ENCODE data around the gene EFCAB8.
A peak's percentile ranks its signal among the peaks of the same experiment; 100 is the strongest.
"Not testable (repeated sequence)": the region's sequence is repeated elsewhere in the genome, so short reads cannot be mapped to it uniquely, and the experiment has no call there.

EFCAB8 gene

GRCh38 chr20:32967961-32968457 lies 109.3 kb downstream of the EFCAB8 start:
- Histone ChIP-seq H3K4me3 (no peak overlapping the region), H3K27ac (peak overlapping the region in 5 of 21 experiments; percentile 8 to 96 (median 81))

DNA sequence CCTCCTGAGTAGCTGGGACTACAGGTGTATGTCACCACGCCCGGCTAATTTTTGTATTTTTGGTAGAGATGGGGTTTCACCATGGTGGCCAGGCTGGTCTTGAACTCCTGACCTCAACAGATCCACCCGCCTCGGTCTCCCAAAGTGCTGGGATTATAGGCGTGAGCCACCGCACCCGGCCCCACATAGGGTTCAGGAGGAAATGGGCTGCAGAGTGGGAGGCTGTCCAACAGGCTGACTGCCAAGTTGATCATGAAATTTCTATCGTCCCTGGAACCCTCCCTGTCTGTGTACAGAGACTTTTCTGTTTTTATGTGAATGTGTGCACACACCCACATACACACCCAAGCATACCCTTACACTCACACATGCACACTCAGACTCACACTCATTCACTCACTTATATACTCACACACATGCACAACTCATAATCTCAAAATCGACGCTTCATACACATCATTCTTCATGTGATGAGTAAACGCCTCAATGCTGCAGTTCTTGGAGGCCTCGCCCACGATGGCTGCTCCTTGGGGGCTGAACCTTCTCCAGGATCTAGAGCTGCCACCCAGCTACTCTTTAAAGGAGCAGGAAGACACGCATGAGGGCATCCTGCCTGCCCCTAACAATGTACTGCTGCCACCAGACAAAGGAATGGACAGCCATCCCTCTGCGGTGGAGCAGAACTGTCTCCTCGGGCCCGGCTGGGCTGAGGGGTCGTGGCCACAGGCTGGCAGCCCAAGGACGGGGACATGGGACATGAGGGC lies 109.9 kb downstream of the EFCAB8 start:
- Histone ChIP-seq H3K27ac (peak overlapping the region in 7 of 21 experiments; percentile 23 to 96 (median 80)), H3K4me3 (no peak overlapping the region)

- Histone ChIP-seq H3K27ac (peak overlapping the region in 9 of 21 experiments; percentile 9 to 96 (median 77)), H3K4me3 (no peak overlapping the region)
Measured at GRCh38 chr20:32969356-32970114, 110.8 kb downstream of the EFCAB8 start.

GRCh38 chr20:32970115-32970972 lies 111.6 kb downstream of the EFCAB8 start:
- peak overlapping the region in 18 of 21 experiments; percentile 21 to 96 (median 70) for H3K27ac ChIP-seq
- no peak overlapping the region for H3K4me3 ChIP-seq

GRCh38 chr20:32970973-32971300 lies 112.2 kb downstream of the EFCAB8 start:
- Histone ChIP-seq H3K27ac (peak overlapping the region in 19 of 21 experiments; percentile 21 to 96 (median 70)), H3K4me3 (no peak overlapping the region)

GRCh38 chr20:32971703-32972161 lies 113.0 kb downstream of the EFCAB8 start:
- H3K27ac ChIP-seq = peak overlapping the region in 17 of 21 experiments; percentile 21 to 96 (median 70)

DNA sequence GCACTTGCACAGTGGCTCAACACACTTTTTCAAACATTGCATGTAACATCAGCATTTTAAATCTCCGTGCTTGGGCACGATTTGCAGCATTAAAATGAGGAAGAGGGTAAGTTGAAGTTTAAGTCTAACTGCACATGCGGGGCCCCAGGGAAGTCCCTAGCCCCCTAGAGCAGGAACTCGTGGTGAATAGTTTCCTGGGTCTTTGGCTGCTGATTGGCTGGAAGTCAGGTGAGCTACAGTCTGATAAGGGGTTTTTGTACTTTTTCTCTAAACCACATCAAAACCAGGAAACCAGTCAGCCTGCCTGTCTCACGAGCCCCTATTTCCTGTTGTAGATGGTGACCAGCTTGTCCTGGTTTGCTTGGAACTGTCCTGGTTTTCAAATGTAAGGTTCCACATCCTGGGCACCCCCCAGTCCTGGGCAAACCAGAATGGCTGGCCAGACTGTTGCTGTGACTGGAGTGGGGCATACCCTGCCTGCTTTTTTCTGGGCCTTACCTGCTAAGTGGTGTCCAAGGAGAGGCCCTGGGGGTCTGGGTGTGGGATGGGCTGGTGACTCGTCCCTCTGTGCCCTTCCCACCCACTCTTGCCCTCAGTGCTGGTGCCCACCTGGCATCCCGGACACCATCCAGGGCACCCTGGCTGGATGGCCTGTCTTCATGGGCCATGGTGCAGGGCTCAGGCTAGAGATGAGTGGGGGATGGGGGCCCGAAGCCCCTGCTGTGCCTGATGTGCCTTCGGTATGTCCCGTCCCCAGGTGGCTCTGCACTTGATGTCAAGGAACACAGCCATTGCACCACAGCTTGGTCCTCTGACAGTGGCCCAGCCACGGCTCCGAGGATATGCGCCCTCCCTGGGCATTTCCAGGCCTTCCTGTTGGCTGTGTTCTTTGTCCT lies 113.7 kb downstream of the EFCAB8 start:
- Histone ChIP-seq H3K4me3 (no peak overlapping the region), H3K27ac (peak overlapping the region in 16 of 21 experiments; percentile 42 to 96 (median 72))

More at GRCh38 chr20:32971703-32972161, 113.0 kb downstream of the EFCAB8 start:
- H3K4me3 ChIP-seq = no peak overlapping the region

DNA sequence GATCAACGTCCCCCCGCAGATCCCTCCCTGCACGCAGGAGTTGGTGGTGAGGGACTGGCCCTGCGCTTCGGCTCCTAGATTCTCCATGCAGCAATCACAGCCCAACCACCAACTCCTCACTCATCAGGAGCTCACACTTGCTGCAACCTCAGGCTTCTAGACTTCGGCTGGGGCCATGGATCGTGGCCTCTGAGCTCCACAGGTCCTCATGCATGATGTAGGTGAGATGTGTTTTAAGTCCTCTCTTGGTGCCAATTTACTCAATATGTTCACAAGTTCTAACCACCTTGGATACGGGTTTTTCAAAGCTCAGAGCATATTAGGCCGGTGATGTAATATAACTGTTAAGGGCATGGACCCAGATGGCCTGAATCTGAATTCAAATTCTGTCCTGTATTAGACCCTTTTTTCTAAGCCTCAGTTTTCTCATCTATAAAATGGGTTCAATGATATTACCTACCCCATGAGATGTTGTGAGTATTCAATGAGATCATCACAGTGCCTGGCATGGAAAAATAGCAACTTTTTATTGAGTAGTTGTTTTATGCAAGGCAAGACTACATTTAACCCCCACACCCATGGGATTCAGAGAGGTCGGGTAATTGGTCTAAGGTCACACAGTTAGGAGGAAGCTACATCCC lies 114.5 kb downstream of the EFCAB8 start:
- Histone ChIP-seq H3K4me3 (no peak overlapping the region), H3K27ac (peak overlapping the region in 10 of 21 experiments; percentile 42 to 96 (median 81))

- H3K27ac ChIP-seq = peak overlapping the region in 3 of 21 experiments; percentile 13 to 96 (median 84)
- not testable (repeated sequence) for H3K4me3 ChIP-seq
Measured at GRCh38 chr20:32974204-32975064, 115.7 kb downstream of the EFCAB8 start.

- H3K4me3 ChIP-seq = not testable (repeated sequence)
- peak overlapping the region in 2 of 21 experiments; percentile 84 to 96 for H3K27ac ChIP-seq
Measured at GRCh38 chr20:32975121-32975520, 116.4 kb downstream of the EFCAB8 start.

GRCh38 chr20:32975698-32976674 lies 117.3 kb downstream of the EFCAB8 start:
- peak overlapping the region in 3 of 21 experiments; percentile 17 to 77 (median 55) for H3K27ac ChIP-seq
- no peak overlapping the region for H3K4me3 ChIP-seq

DNA sequence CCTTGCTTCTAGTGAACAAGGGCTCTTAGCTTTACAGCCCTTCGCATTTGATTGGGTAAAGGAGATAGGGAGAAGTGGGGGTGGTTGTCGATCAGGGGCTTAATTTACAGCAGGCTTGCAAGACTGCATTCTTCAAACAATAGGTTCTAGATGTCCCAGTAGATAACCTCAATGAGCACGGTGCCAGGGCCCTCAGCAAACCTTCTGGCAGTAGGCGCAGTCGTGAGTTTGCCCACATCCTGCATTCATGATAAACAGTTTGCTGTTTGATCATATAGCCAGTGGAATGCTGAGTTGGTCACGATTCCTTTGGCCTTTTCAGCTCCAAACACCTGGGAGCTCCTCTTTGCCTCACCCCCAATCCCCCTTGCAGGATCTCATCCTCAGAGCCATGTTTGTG lies 118.0 kb downstream of the EFCAB8 start:
- Histone ChIP-seq H3K4me3 (no peak overlapping the region), H3K27ac (peak overlapping the region in 4 of 21 experiments; percentile 8 to 77 (median 36))

DNA sequence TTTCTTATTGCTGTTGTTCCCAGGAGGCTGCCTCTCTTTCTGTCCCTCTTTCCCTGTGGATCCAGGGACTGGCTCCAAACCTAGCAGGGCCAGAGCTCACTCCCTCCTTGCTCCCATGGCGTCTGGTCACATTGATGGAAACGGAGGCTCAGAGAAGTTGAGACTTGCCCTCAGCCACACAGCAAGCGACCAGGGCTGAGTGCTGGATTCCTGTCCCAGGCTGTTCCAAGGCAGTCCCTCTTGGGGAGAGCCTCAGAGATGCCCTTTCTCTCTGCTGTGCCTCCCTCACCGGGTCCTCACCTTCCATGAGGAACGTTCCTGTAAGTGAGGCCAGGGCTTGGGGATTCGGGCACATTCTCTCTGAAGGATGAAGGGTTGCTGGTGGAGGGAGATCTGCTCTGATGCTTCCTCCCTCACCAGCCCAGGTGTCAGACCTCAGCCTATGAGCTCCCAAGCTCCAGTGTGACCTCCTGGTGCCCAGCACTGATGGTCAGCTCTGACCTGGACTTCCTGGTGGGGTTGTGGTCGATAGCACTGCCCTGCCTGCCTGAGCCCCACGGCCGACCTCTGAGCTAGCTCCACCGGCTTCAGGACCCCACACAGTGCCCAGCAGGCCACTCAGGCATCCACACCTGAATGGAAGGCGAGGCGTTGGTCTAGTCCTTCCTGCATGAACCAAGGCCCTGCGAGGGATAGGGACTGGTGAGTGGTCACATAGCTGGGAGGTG lies 118.7 kb downstream of the EFCAB8 start:
- H3K4me3 ChIP-seq = no peak overlapping the region
- peak overlapping the region in 3 of 21 experiments; percentile 8 to 77 (median 17) for H3K27ac ChIP-seq

GRCh38 chr20:32978009-32978335 lies 119.2 kb downstream of the EFCAB8 start:
- H3K4me3 ChIP-seq = no peak overlapping the region
- peak overlapping the region in 1 of 21 experiments; percentile 77 for H3K27ac ChIP-seq

DNA sequence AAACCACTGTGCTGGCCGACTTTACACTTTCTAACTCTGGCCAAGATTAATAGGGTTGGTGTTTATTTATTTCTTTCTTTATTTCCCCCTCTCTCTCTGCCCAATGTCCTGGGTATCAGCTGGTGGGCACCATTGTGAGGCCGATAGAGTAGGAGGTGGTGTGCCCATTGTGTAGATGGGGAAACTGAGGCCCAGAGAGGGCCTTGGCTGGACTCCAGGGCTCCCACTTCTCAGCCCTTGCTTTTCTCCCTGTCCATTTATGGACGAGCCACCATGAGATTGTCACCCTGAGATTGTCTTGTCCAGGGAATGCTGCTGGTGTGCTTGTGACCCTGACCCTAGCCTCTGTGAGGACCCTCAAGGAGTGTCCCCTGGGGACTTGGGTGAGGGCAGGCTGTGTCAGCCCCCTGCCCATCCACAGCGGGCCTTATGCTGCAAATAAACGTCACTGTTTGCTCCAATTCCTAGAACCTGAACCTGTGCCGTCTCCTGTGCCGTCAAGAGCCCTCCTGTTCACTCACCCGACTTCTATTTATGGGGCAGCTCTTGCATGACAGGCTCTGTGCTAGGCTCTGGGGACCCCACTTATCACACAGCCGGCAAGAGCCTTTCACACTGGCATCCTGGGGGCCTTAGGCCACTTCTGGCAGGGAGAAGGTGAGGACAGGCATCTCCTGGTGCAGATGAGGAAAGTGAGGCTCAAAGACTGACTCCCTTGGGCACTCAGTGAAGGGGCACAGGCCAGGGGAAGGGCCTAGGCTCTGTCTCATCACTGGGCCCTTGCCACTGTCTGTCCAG lies 120.7 kb downstream of the EFCAB8 start:
- Histone ChIP-seq H3K4me3 (no peak overlapping the region), H3K27ac (no peak overlapping the region)
